ENCODE data around the gene KCNK5.

Gene KCNK5

GRCh38 chr6:39196673-39197091 lies 32.6 kb downstream of the KCNK5 start:
- Histone ChIP-seq H2AFZ (ENCODE audit: low read depth, low read length) (no peak overlapping the region), H4K20me1 (ENCODE audit: insufficient read depth, low read length) (no peaks in the 10 kb centered on the region), H3K4me2 (ENCODE audit: insufficient read depth, low read length) (no peak overlapping the region), H3K27me3 (ENCODE audit: insufficient read depth, low read length, poor library complexity) (no peaks in the 10 kb centered on the region), H3K36me3 (ENCODE audit: insufficient read depth, low read length) (no peaks in the 10 kb centered on the region), H3K4me1 (ENCODE audit: insufficient read depth, low read length) (no peaks in the 10 kb centered on the region), H3K79me2 (ENCODE audit: insufficient read depth, low read length) (no peaks in the 10 kb centered on the region), H3K4me3 (ENCODE audit: low read depth in 1 of 2, low read length in 2 of 2) (no peak overlapping the region), H3K9ac (ENCODE audit: low read depth, low read length) (no peak overlapping the region), H3K9me3 (ENCODE audit: insufficient read depth, low read length, severe bottlenecking) (no peaks in the 10 kb centered on the region), H3K27ac (ENCODE audit: low read length) (no peak overlapping the region)
- no peak for ATAC-seq (ENCODE audit: insufficient read depth, low read depth)
- no peak for DNase-seq
- TF ChIP-seq EZH2 (IDR thresholded peaks at IDR 0.05; ENCODE audit: borderline replicate concordance, low read depth, low read length, severe bottlenecking), result no peak
- TF ChIP-seq CTCF (IDR thresholded peaks at IDR 0.05; ENCODE audit: borderline replicate concordance, extremely low read depth, low read length, poor library complexity, severe bottlenecking), result no peak

GRCh38 chr6:39195792-39196385 lies 33.4 kb downstream of the KCNK5 start:
- H3K9me3 ChIP-seq (ENCODE audit: insufficient read depth, low read length, severe bottlenecking), result no peaks in the 10 kb centered on the region
- no peak overlapping the region for H3K4me3 ChIP-seq (ENCODE audit: low read depth in 1 of 2, low read length in 2 of 2)
- H3K9ac ChIP-seq (ENCODE audit: low read depth, low read length), result no peak overlapping the region
- no peak overlapping the region for H3K27ac ChIP-seq (ENCODE audit: low read length)
- DNase-seq (no peak), ATAC-seq (ENCODE audit: insufficient read depth, low read depth) (no peak)
- H3K27me3 ChIP-seq (ENCODE audit: insufficient read depth, low read length, poor library complexity), result no peaks in the 10 kb centered on the region
- no peak overlapping the region for H2AFZ ChIP-seq (ENCODE audit: low read depth, low read length)
- H3K4me2 ChIP-seq (ENCODE audit: insufficient read depth, low read length), result no peak overlapping the region
- no peaks in the 10 kb centered on the region for H3K79me2 ChIP-seq (ENCODE audit: insufficient read depth, low read length)
- H4K20me1 ChIP-seq (ENCODE audit: insufficient read depth, low read length), result no peaks in the 10 kb centered on the region
- H3K4me1 ChIP-seq (ENCODE audit: insufficient read depth, low read length), result no peaks in the 10 kb centered on the region
- H3K36me3 ChIP-seq (ENCODE audit: insufficient read depth, low read length), result no peaks in the 10 kb centered on the region
- no peak for TF ChIP-seq CTCF (IDR thresholded peaks at IDR 0.05; ENCODE audit: borderline replicate concordance, extremely low read depth, low read length, poor library complexity, severe bottlenecking)
- no peak for TF ChIP-seq EZH2 (IDR thresholded peaks at IDR 0.05; ENCODE audit: borderline replicate concordance, low read depth, low read length, severe bottlenecking)

GRCh38 chr6:39194466-39194865 lies 34.8 kb downstream of the KCNK5 start:
- Histone ChIP-seq H3K9me3 (ENCODE audit: insufficient read depth, low read length, severe bottlenecking) (no peaks in the 10 kb centered on the region), H3K36me3 (ENCODE audit: insufficient read depth, low read length) (no peaks in the 10 kb centered on the region), H3K27me3 (ENCODE audit: insufficient read depth, low read length, poor library complexity) (no peaks in the 10 kb centered on the region), H3K79me2 (ENCODE audit: insufficient read depth, low read length) (no peaks in the 10 kb centered on the region), H3K4me2 (ENCODE audit: insufficient read depth, low read length) (no peak overlapping the region), H3K27ac (ENCODE audit: low read length) (no peak overlapping the region), H3K4me1 (ENCODE audit: insufficient read depth, low read length) (no peaks in the 10 kb centered on the region), H2AFZ (ENCODE audit: low read depth, low read length) (no peak overlapping the region), H4K20me1 (ENCODE audit: insufficient read depth, low read length) (no peaks in the 10 kb centered on the region), H3K9ac (ENCODE audit: low read depth, low read length) (no peak overlapping the region), H3K4me3 (ENCODE audit: low read depth in 1 of 2, low read length in 2 of 2) (no peak overlapping the region)
- TF ChIP-seq EZH2 (IDR thresholded peaks at IDR 0.05; ENCODE audit: borderline replicate concordance, low read depth, low read length, severe bottlenecking) (no peak), CTCF (IDR thresholded peaks at IDR 0.05; ENCODE audit: borderline replicate concordance, extremely low read depth, low read length, poor library complexity, severe bottlenecking) (no peak)
- ATAC-seq (ENCODE audit: insufficient read depth, low read depth) (no peak), DNase-seq (no peak)
